HFF-Myc (cell line): Measurements from ENCODE around the gene GOLGA8Q.
"Not testable (repeated sequence)": the region's sequence is repeated elsewhere in the genome, so short reads cannot be mapped to it uniquely, and the experiment has no call there.

ENCODE experiments used
- DNase-seq: peaks from one replicate; pipeline ENCODE4 v3.0.0-alpha.2; 2011; ENCODE audit warnings: low read depth; ENCODE audit errors: extremely low read depth
- H3K4me3 ChIP-seq: replicated peaks from 2 replicates; pipeline ENCODE4 v1.5.1; 2011; ENCODE audit warnings: low read depth, mild to moderate bottlenecking, control low read depth, low read length

Gene GOLGA8Q, protein sequence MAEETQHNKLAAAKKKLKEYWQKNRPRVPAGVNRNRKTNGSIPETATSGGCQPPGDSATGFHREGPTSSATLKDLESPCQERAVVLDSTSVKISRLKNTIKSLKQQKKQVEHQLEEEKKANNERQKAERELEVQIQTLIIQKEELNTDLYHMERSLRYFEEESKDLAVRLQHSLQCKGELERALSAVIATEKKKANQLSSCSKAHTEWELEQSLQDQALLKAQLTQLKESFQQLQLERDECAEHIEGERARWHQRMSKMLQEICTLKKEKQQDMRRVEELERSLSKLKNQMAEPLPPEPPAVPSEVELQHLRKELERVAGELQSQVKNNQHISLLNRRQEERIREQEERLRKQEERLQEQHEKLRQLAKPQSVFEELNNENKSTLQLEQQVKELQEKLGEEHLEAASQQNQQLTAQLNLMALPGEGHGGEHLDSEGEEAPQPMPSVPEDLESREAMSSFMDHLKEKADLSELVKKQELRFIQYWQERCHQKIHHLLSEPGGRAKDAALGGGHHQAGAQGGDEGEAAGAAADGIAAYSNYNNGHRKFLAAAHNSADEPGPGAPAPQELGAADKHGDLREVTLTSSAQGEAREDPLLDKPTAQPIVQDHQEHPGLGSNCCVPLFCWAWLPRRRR

DNA sequence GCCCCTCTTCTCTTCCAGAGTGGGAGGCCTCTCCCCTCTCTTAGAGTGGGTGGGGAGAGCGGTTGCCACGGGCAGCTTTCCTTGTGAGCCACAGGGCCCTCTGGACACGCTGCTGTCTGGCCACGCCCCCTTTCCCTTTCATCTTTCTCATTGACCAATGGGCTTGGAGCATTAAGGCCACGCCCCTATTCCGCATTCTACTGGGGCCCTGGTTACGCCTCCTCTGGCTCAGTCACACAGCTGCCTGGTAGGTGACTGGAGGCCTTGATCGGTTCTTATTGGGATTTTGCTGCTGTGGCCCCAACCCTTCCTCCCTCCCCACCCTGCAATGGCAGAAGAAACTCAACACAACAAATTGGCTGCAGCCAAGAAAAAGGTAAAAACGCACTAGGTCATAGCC lies at the start of gene GOLGA8Q:
GOLGA8Q (plus strand) TSS at position 301 of the 400 bp plus-strand sequence; CDS start at position 329, 28 bp downstream.
- not testable (repeated sequence) for DNase-seq, H3K4me3 ChIP-seq

DNA sequence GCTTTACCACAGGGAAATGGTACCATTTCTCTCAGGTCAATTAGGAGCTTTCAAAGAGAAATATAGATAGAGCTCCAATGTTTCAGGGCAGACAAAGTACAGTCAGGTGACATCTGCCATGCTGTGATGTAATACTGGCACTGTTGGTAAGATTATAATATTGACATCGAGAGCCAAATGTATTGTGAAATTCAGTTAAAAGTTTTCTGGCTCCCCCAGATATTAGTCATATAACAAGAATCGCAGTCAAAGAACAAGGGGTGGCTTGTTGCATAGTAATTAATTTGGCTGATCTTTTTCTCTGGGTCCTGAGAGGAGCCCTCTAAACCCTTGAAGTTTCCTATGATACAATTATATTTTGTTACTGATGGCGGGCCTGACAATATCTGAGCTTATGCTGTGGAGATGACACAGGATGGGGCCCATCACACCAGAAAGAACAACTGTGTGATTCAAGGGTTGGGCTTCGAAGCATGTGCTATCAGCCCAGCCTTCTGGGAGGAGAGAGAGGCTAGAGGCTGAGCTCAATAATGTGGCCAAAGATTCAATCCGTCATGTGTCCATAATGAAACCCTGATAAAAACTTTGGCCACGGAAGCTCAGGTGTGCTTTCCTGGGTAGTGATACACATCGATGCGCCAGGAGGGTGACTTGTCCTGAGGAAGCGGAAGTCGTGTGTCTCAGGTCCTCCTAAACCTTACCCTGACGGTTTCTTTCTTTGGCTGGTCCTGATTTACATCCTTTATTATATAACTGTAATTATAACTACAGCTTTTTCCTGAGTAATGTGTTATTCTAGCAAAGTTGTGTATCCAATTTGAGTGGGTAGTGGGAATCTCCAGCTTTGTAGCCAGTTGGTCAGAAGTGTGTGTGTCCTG lies 48.7 kb upstream of the GOLGA8Q start:
- DNase-seq, H3K4me3 ChIP-seq: not testable (repeated sequence)

DNA sequence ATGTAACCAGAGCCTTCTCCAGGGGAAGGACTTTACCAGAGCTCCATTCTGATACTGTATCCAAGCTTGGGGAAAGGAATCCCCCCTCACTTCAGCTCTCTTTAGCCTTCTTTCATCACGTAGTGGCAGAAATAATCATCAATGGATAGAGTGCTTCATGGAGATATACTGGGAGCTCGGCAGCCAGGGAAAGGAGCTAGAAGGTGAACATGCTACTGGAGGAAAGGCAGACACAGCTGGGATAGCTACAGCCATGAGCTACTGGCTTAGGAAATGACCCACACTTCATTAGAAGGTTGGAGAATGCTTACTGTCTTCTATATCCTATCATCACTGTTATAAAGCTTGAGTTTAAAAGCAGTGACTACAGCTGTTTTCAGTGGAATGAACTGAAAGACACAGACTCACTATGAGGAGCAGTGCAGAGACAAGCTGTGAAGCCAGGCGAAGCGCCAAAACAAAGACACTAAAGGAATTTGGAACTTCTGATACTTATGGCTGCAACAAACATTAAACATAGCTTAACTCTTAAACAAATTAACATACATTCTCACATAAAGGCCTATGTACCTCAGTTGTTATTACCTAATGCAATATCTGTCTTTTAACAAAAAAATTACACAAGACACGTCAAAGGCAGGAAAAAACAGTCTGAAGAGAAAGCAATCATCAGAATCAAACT lies 47.5 kb upstream of the GOLGA8Q start:
- not testable (repeated sequence) for H3K4me3 ChIP-seq, DNase-seq

DNA sequence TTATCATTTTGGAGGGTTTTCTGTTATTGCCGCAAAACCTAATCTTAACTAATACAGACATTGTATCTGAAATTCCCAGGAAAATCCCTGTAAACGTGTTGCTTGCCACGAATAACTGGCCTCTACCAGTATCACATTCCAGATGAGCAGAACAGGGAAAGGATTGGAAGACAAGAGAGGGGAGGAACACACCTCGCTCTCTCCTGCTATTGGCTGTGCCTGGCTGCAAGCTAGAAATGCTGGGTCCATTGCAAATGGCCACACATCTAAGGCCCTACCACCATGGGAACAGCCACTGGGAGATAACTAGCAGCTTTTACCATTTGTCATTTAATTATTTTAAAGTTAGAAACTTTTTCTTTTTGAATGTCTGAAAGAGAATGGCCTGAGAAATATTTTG lies 37.3 kb upstream of the GOLGA8Q start:
- not testable (repeated sequence) for DNase-seq, H3K4me3 ChIP-seq

DNA sequence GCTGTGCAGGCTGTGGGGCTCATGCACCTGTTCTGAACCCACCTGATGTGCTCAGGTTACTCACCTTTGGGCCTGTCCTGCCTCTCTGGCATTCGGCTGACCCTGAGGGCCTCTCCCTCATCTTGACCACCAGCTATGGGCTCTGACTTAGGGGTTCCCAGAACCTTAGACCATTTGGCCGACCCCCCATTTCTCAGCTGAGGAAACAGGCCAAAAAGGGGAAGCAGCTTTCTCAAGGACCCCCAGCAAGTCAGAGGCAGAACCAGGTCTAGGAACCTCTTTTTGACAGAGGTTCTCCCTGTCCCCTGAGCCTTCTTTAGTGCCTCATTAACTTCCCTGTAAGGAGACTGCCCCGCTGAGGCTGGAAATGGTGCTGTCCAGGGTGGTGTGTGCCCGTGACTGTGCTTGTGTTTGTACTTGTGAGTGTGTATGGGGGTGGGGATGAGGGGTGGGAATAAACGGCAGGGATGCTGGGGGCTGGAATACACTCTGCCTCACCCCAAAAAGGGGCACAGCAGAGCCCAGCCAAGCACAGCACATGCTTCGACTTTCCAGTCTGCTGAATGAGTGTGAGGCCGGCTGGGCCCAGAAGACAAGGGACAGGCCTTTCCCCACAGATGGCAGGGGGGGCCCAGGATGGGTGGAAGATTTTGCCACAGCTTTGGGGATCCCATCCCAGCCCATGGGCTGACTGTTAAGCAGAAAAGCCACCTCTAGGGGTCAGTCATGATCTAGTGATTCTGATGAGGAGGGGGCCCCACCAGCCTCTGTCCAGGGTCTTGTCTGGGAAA lies 28.2 kb upstream of the GOLGA8Q start:
- not testable (repeated sequence) for DNase-seq

DNA sequence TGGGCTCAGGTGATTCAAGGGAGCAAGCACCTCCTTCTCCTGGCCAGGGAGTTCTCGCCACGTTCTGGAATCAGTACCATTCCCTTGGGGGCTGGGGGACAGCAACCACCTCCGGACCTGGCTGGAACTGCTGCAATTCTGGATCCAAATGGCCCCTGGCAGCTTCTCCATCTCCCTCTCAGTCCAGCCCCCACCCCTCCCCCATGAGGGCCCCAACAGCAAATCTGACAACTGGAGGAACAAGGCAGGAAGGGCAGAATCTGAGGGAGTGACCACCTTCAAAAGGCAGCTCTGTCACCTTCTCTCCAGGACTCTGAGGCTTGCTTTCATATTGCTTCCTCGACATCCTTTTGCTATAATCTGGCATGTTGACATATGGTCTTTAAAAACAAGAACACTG lies 25.9 kb upstream of the GOLGA8Q start:
- not testable (repeated sequence) for H3K4me3 ChIP-seq, DNase-seq

More for the DNA sequence above, 28.2 kb upstream of the GOLGA8Q start:
- H3K4me3 ChIP-seq = not testable (repeated sequence)

DNA sequence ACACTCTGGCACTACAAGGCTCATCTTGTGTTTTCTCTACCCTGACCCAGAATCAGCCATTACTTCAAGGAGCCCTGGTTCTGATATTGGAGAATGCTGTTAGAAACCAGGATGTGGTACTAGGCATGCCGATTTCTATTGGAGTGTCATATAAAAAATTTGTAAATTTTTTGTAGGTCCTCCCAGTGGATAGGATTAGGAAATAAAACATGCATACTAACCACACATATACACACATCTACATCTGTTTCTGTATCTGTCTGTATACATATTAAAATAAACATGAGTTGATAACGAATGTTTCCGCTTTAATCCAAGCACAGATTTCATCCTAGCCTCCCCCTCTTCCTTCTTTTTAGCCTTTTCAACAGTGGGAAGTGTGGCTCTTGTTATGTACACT lies 22.8 kb upstream of the GOLGA8Q start:
- not testable (repeated sequence) for DNase-seq, H3K4me3 ChIP-seq

DNA sequence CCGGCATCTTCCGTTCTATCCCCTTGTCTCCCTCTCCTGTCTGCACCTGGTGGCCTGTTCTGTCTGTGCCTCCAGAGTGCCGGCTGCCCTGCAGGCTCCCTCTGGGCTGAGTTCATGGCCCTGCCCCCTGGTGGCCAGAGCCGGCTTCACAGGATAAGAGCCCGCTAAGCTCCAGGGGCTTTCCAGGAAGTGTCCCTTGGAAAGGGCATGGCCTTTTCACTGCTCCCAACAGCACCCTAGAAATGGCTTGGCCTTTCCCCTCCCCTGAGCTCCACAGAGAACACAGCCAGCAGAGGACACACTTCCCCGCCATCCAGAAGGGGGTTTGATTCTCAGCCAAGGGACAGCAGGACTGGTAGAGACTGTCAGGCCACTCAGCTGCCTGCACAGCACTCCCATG lies 15.1 kb downstream of the GOLGA8Q start:
- not testable (repeated sequence) for H3K4me3 ChIP-seq, DNase-seq

DNA sequence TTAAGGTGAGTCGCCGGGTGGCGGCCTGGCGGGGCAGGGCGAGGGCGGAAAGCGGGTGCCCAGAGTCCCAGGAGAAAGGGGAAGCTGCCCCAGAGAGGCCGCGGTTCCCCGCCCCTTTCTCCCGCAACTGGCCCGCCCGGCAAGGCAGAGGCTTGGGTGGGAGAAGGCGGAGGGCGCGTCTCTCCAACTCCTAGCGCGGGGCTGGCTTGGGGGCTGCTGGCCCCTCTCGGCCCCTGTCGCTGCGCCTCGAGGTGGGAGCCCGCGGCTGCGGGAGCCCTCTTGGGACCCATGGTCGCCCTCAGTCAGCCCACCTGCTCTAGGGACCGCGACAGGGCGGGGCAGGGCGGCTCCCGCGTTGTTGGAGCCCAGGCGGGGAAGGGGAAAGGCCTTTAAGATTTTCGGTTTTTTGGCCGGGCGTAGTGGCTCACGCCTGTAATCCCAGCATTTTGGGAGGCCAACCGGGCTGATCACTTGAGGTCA lies 21.2 kb downstream of the GOLGA8Q start:
- H3K4me3 ChIP-seq, DNase-seq: not testable (repeated sequence)

DNA sequence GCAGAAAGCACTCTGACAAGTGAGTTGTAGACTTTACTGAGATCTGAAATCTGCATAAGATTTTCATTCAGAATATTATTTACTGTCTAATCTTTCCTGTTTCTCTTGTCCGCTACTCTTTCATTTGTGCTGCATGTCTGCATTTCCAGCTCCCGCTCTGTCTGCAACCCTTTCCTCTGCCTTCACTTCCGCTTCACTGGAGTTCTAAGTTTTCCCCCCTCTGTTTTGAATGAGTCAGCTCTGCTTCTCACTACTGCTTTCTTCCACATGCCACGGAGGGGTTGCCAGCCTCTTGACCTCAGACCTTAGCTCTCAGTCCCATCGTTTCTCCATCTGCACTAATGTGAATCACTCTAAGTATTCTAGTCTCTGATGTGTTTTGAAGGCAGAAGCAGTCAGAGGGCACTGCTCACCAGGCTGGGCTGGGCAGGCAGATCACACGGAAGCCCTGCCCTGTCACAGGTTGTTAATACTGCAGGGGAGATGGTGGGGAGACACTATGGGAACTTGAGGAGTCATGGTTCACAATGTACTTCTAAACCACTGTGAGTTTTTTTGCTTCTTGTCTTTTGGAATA lies 27.6 kb downstream of the GOLGA8Q start:
- not testable (repeated sequence) for DNase-seq, H3K4me3 ChIP-seq

DNA sequence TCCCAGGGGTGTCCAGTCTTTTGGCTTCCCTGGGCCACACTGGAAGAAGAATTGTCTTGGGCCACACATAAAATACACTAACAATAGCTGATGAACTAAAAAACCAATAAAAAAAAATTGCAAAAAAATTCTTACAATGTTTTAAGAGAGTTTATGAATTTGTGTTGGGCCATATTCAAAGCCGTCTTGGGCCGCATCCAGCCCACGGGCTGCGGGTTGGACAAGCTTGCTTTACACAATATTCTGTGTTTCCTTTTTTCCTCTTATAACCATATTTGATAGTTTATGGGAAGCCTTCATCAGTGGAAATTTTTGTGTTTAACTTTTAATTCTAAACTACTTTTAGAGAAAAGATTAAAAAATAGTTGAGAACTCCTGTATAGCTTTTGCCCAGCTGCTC lies 28.9 kb downstream of the GOLGA8Q start:
- not testable (repeated sequence) for DNase-seq, H3K4me3 ChIP-seq

DNA sequence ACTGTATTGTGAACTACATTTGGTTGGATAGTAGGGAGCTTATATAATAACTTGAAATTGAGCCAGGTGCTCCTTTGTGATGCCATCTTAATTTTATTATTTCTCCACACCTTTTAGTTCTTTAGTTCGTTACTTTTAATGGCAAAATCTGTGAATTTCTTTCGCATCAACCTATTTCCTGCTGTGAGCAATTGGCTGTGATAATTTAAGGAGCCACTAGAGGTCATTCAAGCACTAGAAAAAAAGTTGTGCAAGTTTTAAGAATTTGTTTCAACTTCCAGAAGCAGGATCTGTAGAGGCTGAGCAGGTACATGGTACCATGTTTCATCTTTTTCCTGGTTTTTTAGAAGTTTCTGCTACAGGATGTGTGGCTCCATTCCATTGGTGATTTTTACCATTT lies 47.1 kb downstream of the GOLGA8Q start:
- not testable (repeated sequence) for H3K4me3 ChIP-seq

DNA sequence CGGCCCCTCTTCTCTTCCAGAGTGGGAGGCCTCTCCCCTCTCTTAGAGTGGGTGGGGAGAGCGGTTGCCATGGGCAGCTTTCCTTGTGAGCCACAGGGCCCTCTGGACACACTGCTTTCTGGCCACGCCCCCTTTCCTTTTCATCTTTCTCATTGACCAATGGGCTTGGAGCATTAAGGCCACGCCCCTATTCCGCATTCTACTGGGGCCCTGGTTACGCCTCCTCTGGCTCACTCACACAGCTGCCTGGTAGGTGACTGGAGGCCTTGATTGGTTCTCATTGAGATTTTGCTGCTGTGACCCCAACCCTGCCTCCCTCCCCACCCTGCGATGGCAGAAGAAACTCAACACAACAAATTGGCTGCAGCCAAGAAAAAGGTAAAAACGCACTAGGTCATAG lies 51.9 kb downstream of the GOLGA8Q start, which contains the start of gene GOLGA8H:
GOLGA8H (plus strand) TSS at position 233 of the 400 bp plus-strand sequence; CDS start at position 331, 98 bp downstream.
- not testable (repeated sequence) for H3K4me3 ChIP-seq, DNase-seq

More for the DNA sequence above, 47.1 kb downstream of the GOLGA8Q start:
- DNase-seq = not testable (repeated sequence)
